Measurements from ENCODE around the gene NRP2.

DNA sequence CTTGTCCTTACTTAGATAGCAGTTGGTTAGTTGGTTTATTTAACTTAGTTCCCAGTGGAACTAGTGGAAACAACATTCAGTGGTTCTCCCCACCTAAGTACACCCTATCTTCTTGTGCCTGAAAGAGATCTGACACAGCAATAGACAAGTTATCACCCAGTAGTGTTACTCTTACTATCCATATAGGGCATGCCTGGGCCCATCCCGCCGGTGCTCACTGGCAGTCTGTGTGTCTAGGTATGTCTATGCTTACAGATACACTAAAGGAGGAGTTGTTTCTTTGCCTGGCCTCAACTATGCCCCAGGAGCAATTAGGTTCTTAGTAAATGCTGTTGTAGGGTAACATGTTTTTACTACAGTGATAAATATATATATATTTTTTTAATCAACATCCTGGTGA is 12.0 kb upstream of the NRP2 start:
- TF ChIP-seq, protein P1, sequence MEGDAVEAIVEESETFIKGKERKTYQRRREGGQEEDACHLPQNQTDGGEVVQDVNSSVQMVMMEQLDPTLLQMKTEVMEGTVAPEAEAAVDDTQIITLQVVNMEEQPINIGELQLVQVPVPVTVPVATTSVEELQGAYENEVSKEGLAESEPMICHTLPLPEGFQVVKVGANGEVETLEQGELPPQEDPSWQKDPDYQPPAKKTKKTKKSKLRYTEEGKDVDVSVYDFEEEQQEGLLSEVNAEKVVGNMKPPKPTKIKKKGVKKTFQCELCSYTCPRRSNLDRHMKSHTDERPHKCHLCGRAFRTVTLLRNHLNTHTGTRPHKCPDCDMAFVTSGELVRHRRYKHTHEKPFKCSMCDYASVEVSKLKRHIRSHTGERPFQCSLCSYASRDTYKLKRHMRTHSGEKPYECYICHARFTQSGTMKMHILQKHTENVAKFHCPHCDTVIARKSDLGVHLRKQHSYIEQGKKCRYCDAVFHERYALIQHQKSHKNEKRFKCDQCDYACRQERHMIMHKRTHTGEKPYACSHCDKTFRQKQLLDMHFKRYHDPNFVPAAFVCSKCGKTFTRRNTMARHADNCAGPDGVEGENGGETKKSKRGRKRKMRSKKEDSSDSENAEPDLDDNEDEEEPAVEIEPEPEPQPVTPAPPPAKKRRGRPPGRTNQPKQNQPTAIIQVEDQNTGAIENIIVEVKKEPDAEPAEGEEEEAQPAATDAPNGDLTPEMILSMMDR (conservative IDR thresholded peaks at IDR 0.05; ENCODE audit: low read length), result no peak
- no peak for TF ChIP-seq EZH2phosphoT487 (IDR thresholded peaks at IDR 0.05; ENCODE audit: borderline replicate concordance, low read depth, low read length)
